Putamen (tissue), 1 donor: ENCODE measurements around the gene SVOP.

Experiments used
- DNase-seq: peaks from one replicate; pipeline ENCODE4 v3.0.0-alpha.2; 2016; ENCODE audit warnings: low spot score

The SVOP gene

GRCh38 chr12:108930756-108931155, 90.1 kb downstream of the SVOP start:
- no peak for DNase-seq

GRCh38 chr12:108930155-108930554, 90.7 kb downstream of the SVOP start:
- DNase-seq, result no peak

GRCh38 chr12:108928695-108929094, 92.2 kb downstream of the SVOP start:
- no peak for DNase-seq

- no peak for DNase-seq
Measured at GRCh38 chr12:108922918-108923317, 98.0 kb downstream of the SVOP start.

GRCh38 chr12:108921946-108922345, 98.9 kb downstream of the SVOP start:
- DNase-seq, result no peak

GRCh38 chr12:108918960-108919642, 101.8 kb downstream of the SVOP start:
- DNase-seq, result no peak

- no peak for DNase-seq
Measured at GRCh38 chr12:108918206-108918605, 102.7 kb downstream of the SVOP start.

GRCh38 chr12:108916336-108916735, 104.5 kb downstream of the SVOP start:
- no peak for DNase-seq

- no peak for DNase-seq
Measured at GRCh38 chr12:108915632-108916133, 105.2 kb downstream of the SVOP start.

- DNase-seq, result no peak
Measured at GRCh38 chr12:108914121-108914531, 106.7 kb downstream of the SVOP start.

GRCh38 chr12:108912361-108912760, 108.5 kb downstream of the SVOP start:
- DNase-seq, result no peak

GRCh38 chr12:108911915-108912314, 109.0 kb downstream of the SVOP start:
- no peak for DNase-seq

GRCh38 chr12:108910336-108910735, 110.5 kb downstream of the SVOP start:
- no peak for DNase-seq

GRCh38 chr12:108907839-108908351, 113.0 kb downstream of the SVOP start:
- DNase-seq, result no peak

- DNase-seq, result no peak
Measured at GRCh38 chr12:108906971-108907370, 113.9 kb downstream of the SVOP start.

- no peak for DNase-seq
Measured at GRCh38 chr12:108905725-108906124, 115.1 kb downstream of the SVOP start.

GRCh38 chr12:108899145-108899544, 121.7 kb downstream of the SVOP start:
- no peak for DNase-seq

GRCh38 chr12:108896817-108897216, 124.1 kb downstream of the SVOP start:
- DNase-seq, result no peak

GRCh38 chr12:108896336-108896735, 124.5 kb downstream of the SVOP start:
- DNase-seq, result no peak

GRCh38 chr12:108895220-108895802, 125.6 kb downstream of the SVOP start:
- DNase-seq, result no peak

- DNase-seq, result no peak
Measured at GRCh38 chr12:108890208-108890607, 130.7 kb downstream of the SVOP start.

GRCh38 chr12:108888031-108888430, 132.8 kb downstream of the SVOP start:
- no peak for DNase-seq

- DNase-seq, result no peak
Measured at GRCh38 chr12:108886873-108887629, 133.8 kb downstream of the SVOP start.
